Endothelial cell of umbilical vein (primary cell): ENCODE results near the gene MID1IP1. TPM values are rescaled to one million over a fixed set of nuclear protein-coding genes. Genes with fewer than 3 reads are reported as not detected.

Experiments used
- BruUV-seq: library from RNA; stranded (reverse); fragments of 400-500 nt; replicated peaks from 2 replicates; lab custom pipeline; 2021; lab: Mats Ljungman, UMichigan
- CTCF ChIA-PET: fragments of 300-600, 350-600 bp; sonication (Branson Sonifier 250); formaldehyde crosslinking; loops from one replicate; lab custom pipeline; 2021; ENCODE audit warnings: antibody characterized with exemption, inconsistent platforms; lab: Charles Lee
- POLR2A ChIA-PET: fragments of 300-600, 350-600 bp; sonication (Branson Sonifier 250); formaldehyde crosslinking; loops from one replicate; lab custom pipeline; 2021; ENCODE audit warnings: antibody characterized with exemption, inconsistent platforms; lab: Charles Lee
- DNase-seq: peaks from one replicate; pipeline ENCODE4 v3.0.0-alpha.2; 2011; ENCODE audit warnings: low read depth, low spot score
- FAIRE-seq: peaks from 2 replicates; lab custom pipeline; 2011; peaks lifted over from hg19 to GRCh38; lab: Jason Lieb, UNC
- H2AFZ ChIP-seq: 2 replicates; pipeline ENCODE4 v1.6.0; 2012; ENCODE audit warnings: low read depth, low read length, control low read depth, inconsistent platforms
- H3K27ac ChIP-seq: 2 replicates; pipeline ENCODE4 v1.5.1; 2011; ENCODE audit warnings: low read depth, mild to moderate bottlenecking, control low read depth, low read length, moderate library complexity; ENCODE audit not compliant: insufficient read depth
- H3K27me3 ChIP-seq, 2 experiments: 2 replicates each; pipeline versions ENCODE4 v1.6.0 to v1.6.1; 2011; ENCODE audit warnings: low read length in 2 of 2, mixed read lengths in 1 of 2; ENCODE audit not compliant: control insufficient read depth in 2 of 2, insufficient read depth in 2 of 2
- H3K36me3 ChIP-seq, 2 experiments: 2 replicates in 1 of 2; 3 replicates in 1 of 2; pipeline ENCODE4 v1.5.1; 2011; ENCODE audit warnings: low read length in 2 of 2, mild to moderate bottlenecking in 1 of 2, moderate library complexity in 1 of 2; ENCODE audit not compliant: control insufficient read depth in 2 of 2, insufficient read depth in 2 of 2; ENCODE audit errors: extremely low read depth in 1 of 2
- H3K4me1 ChIP-seq: 3 replicates; pipeline ENCODE4 v1.5.1; 2011; ENCODE audit warnings: mild to moderate bottlenecking, low read length; ENCODE audit not compliant: control insufficient read depth, insufficient read depth; ENCODE audit errors: extremely low read depth
- H3K4me2 ChIP-seq: 2 replicates; pipeline ENCODE4 v1.6.1; 2011; ENCODE audit warnings: low read length, control low read depth, mixed read lengths; ENCODE audit not compliant: insufficient read depth
- H3K4me3 ChIP-seq, 3 experiments: fragments of 200-600 bp in 1 of 3; sonication (generic), shearing (Covaris generic) in 1 of 3; replicated peaks in 1 of 3; 2 replicates each; pipeline ENCODE4 v1.5.1; 2011 to 2016; ENCODE audit warnings: control low read depth in 3 of 3, low read length in 3 of 3, mild to moderate bottlenecking in 2 of 3, inconsistent platforms in 1 of 3, low read depth in 1 of 3, moderate library complexity in 1 of 3; ENCODE audit not compliant: insufficient read depth in 1 of 3
- H3K79me2 ChIP-seq: 2 replicates; pipeline ENCODE4 v1.6.0; 2012; ENCODE audit warnings: low read length, inconsistent platforms; ENCODE audit not compliant: control insufficient read depth, insufficient read depth
- H3K9ac ChIP-seq: replicated peaks from 2 replicates; pipeline ENCODE3; 2011; ENCODE audit warnings: low read length, control low read depth; ENCODE audit not compliant: insufficient read depth; ENCODE audit errors: extremely low read depth
- H3K9me1 ChIP-seq: replicated peaks from 3 replicates; pipeline ENCODE4 v1.6.0; 2011; ENCODE audit warnings: mild to moderate bottlenecking, low read length; ENCODE audit not compliant: control insufficient read depth, insufficient read depth; ENCODE audit errors: extremely low read depth
- H3K9me3 ChIP-seq: replicated peaks from 2 replicates; pipeline ENCODE4 v1.5.1; 2012; ENCODE audit warnings: low read length, inconsistent platforms; ENCODE audit not compliant: control insufficient read depth, insufficient read depth
- H4K20me1 ChIP-seq: replicated peaks from 2 replicates; pipeline ENCODE3; 2011; ENCODE audit warnings: mild to moderate bottlenecking, low read length; ENCODE audit not compliant: control insufficient read depth, insufficient read depth; ENCODE audit errors: extremely low read depth
- EZH2 ChIP-seq: IDR thresholded peaks from 2 replicates; pipeline ENCODE4 v1.6.1; 2012; ENCODE audit warnings: borderline replicate concordance, low read depth, mild to moderate bottlenecking, moderate library complexity, low read length, inconsistent platforms; ENCODE audit not compliant: severe bottlenecking
- FOS ChIP-seq: IDR thresholded peaks from 2 replicates; pipeline ENCODE4 v1.6.1; 2011; ENCODE audit warnings: mild to moderate bottlenecking, low read length, moderate library complexity, borderline replicate concordance; ENCODE audit not compliant: insufficient read depth
- GATA2 ChIP-seq: IDR thresholded peaks from 2 replicates; pipeline ENCODE4 v1.7.0; 2011; ENCODE audit warnings: low read depth, mild to moderate bottlenecking, moderate library complexity, mixed read lengths, low read length; ENCODE audit not compliant: insufficient read length, insufficient read depth
- JUN ChIP-seq: IDR thresholded peaks from 2 replicates; pipeline ENCODE4 v1.6.1; 2011; ENCODE audit warnings: borderline replicate concordance, low read depth; ENCODE audit not compliant: insufficient read length, insufficient read depth
- MYC ChIP-seq: IDR thresholded peaks from one replicate; pipeline ENCODE4 v1.6.1; 2011; ENCODE audit warnings: mild to moderate bottlenecking, low read depth, low read length
- POLR2A ChIP-seq: IDR thresholded peaks from 2 replicates; pipeline ENCODE4 v1.6.1; 2012; ENCODE audit warnings: low read depth, mild to moderate bottlenecking, control low read depth, low read length
- POLR2AphosphoS5 ChIP-seq: IDR thresholded peaks from 2 replicates; pipeline ENCODE4 v1.6.1; 2012; ENCODE audit warnings: low read depth, mild to moderate bottlenecking, control low read depth, low read length, moderate library complexity; ENCODE audit not compliant: insufficient read depth
- dilution Hi-C: fragments of 300-500 bp; cut with MboI; formaldehyde crosslinking; loops from one replicate; pipeline ENCODE4 v1.15.0; 2019; ENCODE audit warnings: low sequenced_read_pairs; ENCODE audit not compliant: extremely low pct_ligation_motif_present
- intact Hi-C: fragments of 100-400 bp; cut with micrococcal nuclease; formaldehyde crosslinking; loops from one replicate; pipeline ENCODE4 v1.10.0; 2022
- polyA plus RNA-seq, 4 experiments: library from polyadenylated mRNA; depleted of rRNA in 3 of 4; stranded (reverse) in 3 of 4; unstranded in 1 of 4; fragments of >200 nt; gene quantifications; 2 replicates each; pipeline versions ENCODE4 v1.2.1 to v1.2.3, GENCODE V29; 2011 to 2012; ENCODE audit warnings: missing spikeins in 1 of 4
- total RNA-seq: library from RNA; stranded (reverse); gene quantifications from 2 replicates; pipeline ENCODE4 v1.2.3, GENCODE V29; 2021
- TF ChIP-seq, protein P1 (sequence below), 2 donors: IDR thresholded peaks; 1 replicate in 1 of 2; 2 replicates in 1 of 2; pipeline ENCODE4 v1.5.1; 2011; ENCODE audit warnings: low read length in 2 of 2, mild to moderate bottlenecking in 2 of 2, moderate library complexity in 2 of 2, control low read depth in 1 of 2, inconsistent platforms in 1 of 2, low read depth in 1 of 2; ENCODE audit not compliant: insufficient read depth in 1 of 2; ENCODE audit errors: extremely low read depth in 1 of 2
- TF ChIP-seq, protein P2 (sequence below): IDR thresholded peaks from 2 replicates; pipeline ENCODE4 v1.6.1; 2011; ENCODE audit not compliant: insufficient read depth, insufficient read length

MID1IP1 gene
- total and polyA plus RNA-seq, 2 donors (not counting 3 experiments of a cell fraction or from before 2014, with no cell fraction given) = 23.2 to 25.1 TPM

DNA sequence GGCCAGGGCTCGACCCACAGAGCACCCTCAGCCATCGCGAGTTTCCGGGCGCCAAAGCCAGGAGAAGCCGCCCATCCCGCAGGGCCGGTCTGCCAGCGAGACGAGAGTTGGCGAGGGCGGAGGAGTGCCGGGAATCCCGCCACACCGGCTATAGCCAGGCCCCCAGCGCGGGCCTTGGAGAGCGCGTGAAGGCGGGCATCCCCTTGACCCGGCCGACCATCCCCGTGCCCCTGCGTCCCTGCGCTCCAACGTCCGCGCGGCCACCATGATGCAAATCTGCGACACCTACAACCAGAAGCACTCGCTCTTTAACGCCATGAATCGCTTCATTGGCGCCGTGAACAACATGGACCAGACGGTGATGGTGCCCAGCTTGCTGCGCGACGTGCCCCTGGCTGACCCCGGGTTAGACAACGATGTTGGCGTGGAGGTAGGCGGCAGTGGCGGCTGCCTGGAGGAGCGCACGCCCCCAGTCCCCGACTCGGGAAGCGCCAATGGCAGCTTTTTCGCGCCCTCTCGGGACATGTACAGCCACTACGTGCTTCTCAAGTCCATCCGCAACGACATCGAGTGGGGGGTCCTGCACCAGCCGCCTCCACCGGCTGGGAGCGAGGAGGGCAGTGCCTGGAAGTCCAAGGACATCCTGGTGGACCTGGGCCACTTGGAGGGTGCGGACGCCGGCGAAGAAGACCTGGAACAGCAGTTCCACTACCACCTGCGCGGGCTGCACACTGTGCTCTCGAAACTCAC is 3.6 kb downstream of the MID1IP1 start:
- TF ChIP-seq POLR2AphosphoS5 = no peak
- TF ChIP-seq MYC = no peak
- no peak for TF ChIP-seq FOS
- TF ChIP-seq, protein P1, sequence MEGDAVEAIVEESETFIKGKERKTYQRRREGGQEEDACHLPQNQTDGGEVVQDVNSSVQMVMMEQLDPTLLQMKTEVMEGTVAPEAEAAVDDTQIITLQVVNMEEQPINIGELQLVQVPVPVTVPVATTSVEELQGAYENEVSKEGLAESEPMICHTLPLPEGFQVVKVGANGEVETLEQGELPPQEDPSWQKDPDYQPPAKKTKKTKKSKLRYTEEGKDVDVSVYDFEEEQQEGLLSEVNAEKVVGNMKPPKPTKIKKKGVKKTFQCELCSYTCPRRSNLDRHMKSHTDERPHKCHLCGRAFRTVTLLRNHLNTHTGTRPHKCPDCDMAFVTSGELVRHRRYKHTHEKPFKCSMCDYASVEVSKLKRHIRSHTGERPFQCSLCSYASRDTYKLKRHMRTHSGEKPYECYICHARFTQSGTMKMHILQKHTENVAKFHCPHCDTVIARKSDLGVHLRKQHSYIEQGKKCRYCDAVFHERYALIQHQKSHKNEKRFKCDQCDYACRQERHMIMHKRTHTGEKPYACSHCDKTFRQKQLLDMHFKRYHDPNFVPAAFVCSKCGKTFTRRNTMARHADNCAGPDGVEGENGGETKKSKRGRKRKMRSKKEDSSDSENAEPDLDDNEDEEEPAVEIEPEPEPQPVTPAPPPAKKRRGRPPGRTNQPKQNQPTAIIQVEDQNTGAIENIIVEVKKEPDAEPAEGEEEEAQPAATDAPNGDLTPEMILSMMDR (IDR thresholded peaks at IDR 0.05; ENCODE audit: extremely low read depth in 1 of 2, insufficient read depth in 1 of 2, low read depth in 1 of 2, low read length in 2 of 2) = no peak
- no peak for TF ChIP-seq JUN
- no peak for TF ChIP-seq GATA2
- TF ChIP-seq, protein P2, sequence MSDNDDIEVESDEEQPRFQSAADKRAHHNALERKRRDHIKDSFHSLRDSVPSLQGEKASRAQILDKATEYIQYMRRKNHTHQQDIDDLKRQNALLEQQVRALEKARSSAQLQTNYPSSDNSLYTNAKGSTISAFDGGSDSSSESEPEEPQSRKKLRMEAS = no peak
- TF ChIP-seq POLR2A = no peak
- no peak for TF ChIP-seq EZH2
- Histone ChIP-seq H2AFZ (no peak overlapping the region), H4K20me1 (no peaks in the 10 kb centered on the region), H3K4me1 (peaks cover 14% of the 10 kb centered on the region), H3K4me2 (peak overlapping the region; percentile 84), H3K9me3 (no peaks in the 10 kb centered on the region), H3K9me1 (no peaks in the 10 kb centered on the region), H3K27ac (peak overlapping the region; percentile 82), H3K9ac (peak overlapping the region; percentile 82), H3K79me2 (peaks cover 43% of the 10 kb centered on the region), H3K4me3 (peak overlapping the region; percentile 52 to 85 (median 55)), H3K27me3 (no peaks in the 10 kb centered on the region), H3K36me3 (no peaks in the 10 kb centered on the region)
- no TSS peak for BruUV-seq
- intact Hi-C loops (loop anchor here (5.0 to 10.0 kb wide), 3 partner anchors 502 to 1370 kb away; no protein-coding TSS in a partner anchor), dilution Hi-C loops (no loop called here)
- POLR2A ChIA-PET = no interaction called here
- DNase-seq (peak; percentile 22), FAIRE-seq (no peak)
- CTCF ChIA-PET = no interaction called here
